GM23338 (cell line): ENCODE measurements around the gene SCFD2. TPM values are rescaled to one million over a fixed set of nuclear protein-coding genes. Genes with fewer than 3 reads are reported as not detected.
A peak's percentile ranks its signal among the peaks of the same experiment; 100 is the strongest.

Experiments used
- ATAC-seq: fragments of 200-7000 bp; cut with Tn5 transposase; 3 replicates; pipeline ENCODE4 v1.9.1; 2020
- DNase-seq: peaks from one replicate; pipeline ENCODE4 v3.0.0-alpha.2; 2015; ENCODE audit warnings: low spot score
- H2AFZ ChIP-seq: fragments of 200-600 bp; sonication (generic); 2 replicates; pipeline ENCODE4 v1.8.0; 2016; ENCODE audit warnings: antibody characterized with exemption, mild to moderate bottlenecking, moderate library complexity
- H3F3A ChIP-seq: fragments of 200-600 bp; sonication (generic); replicated peaks from 2 replicates; pipeline ENCODE4 v1.8.0; 2017; ENCODE audit warnings: antibody characterized with exemption, mixed run types, low read depth
- H3K27ac ChIP-seq: fragments of 200-600 bp; sonication (generic); 2 replicates; pipeline ENCODE4 v1.6.1; 2016; ENCODE audit warnings: low read depth
- H3K27me3 ChIP-seq: fragments of 200-600 bp; sonication (generic); 2 replicates; pipeline ENCODE4 v1.8.0; 2016; ENCODE audit warnings: mild to moderate bottlenecking, mixed run types, moderate library complexity; ENCODE audit not compliant: insufficient read depth
- H3K36me3 ChIP-seq: fragments of 200-600 bp; sonication (generic); 2 replicates; pipeline ENCODE4 v1.8.0; 2016; ENCODE audit warnings: mild to moderate bottlenecking; ENCODE audit not compliant: insufficient read depth
- H3K4me1 ChIP-seq: fragments of 200-600 bp; sonication (generic); 2 replicates; pipeline ENCODE4 v1.8.0; 2016; ENCODE audit warnings: mild to moderate bottlenecking, moderate library complexity; ENCODE audit not compliant: insufficient read depth
- H3K4me2 ChIP-seq: fragments of 200-600 bp; sonication (generic); 2 replicates; pipeline ENCODE4 v1.7.1; 2017; ENCODE audit warnings: mixed run types
- H3K4me3 ChIP-seq: fragments of 200-600 bp; sonication (generic); 2 replicates; pipeline ENCODE4 v1.6.1; 2016; ENCODE audit warnings: mixed run types
- H3K79me2 ChIP-seq: fragments of 200-600 bp; sonication (generic); replicated peaks from 2 replicates; pipeline ENCODE4 v1.8.0; 2017; ENCODE audit warnings: mild to moderate bottlenecking; ENCODE audit not compliant: insufficient read depth
- H3K9me2 ChIP-seq: fragments of 200-600 bp; sonication (generic); 2 replicates; pipeline ENCODE4 v1.8.0; 2017; ENCODE audit not compliant: insufficient read depth
- H4K20me1 ChIP-seq: fragments of 200-600 bp; sonication (generic); replicated peaks from 2 replicates; pipeline ENCODE4 v1.8.0; 2017; ENCODE audit warnings: mild to moderate bottlenecking; ENCODE audit not compliant: insufficient read depth
- H3K27ac Mint-ChIP-seq: 2 replicates; pipeline ENCODE4 v1.8.0; 2020; ENCODE audit warnings: inconsistent platforms, mild to moderate bottlenecking, moderate library complexity, mixed read lengths
- H3K27me3 Mint-ChIP-seq: 3 replicates; pipeline ENCODE4 v1.8.0; 2022; ENCODE audit warnings: low read depth, mild to moderate bottlenecking, moderate library complexity, mixed read lengths, inconsistent platforms; ENCODE audit not compliant: insufficient read depth, poor library complexity
- H3K36me3 Mint-ChIP-seq: 3 replicates; pipeline ENCODE4 v1.8.0; 2021; ENCODE audit warnings: low read depth, mild to moderate bottlenecking, inconsistent platforms, moderate library complexity, mixed read lengths
- H3K4me1 Mint-ChIP-seq: 3 replicates; pipeline ENCODE4 v1.8.0; 2020; ENCODE audit warnings: mild to moderate bottlenecking, inconsistent platforms, mixed read lengths
- H3K4me3 Mint-ChIP-seq: 3 replicates; pipeline ENCODE4 v1.8.0; 2021; ENCODE audit warnings: moderate library complexity, mild to moderate bottlenecking, inconsistent platforms, mixed read lengths
- H3K9me3 Mint-ChIP-seq: 3 replicates; pipeline ENCODE4 v1.8.0; 2020; ENCODE audit warnings: moderate library complexity, mild to moderate bottlenecking, inconsistent platforms, mixed read lengths
- CREB1 ChIP-seq: fragments of 250-450 bp; sonication (Bioruptor Pico); IDR thresholded peaks from 2 replicates; pipeline ENCODE4 v1.5.0; 2020; ENCODE audit warnings: low read depth, mild to moderate bottlenecking, moderate library complexity
- CTCF ChIP-seq, 2 experiments: fragments of 200-600 bp in 1 of 2; sonication (generic) in 1 of 2; conservative IDR thresholded peaks; 2 replicates each; pipeline versions ENCODE4 v1.5.1 to v1.6.1; 2016 to 2017; ENCODE audit warnings: antibody characterized with exemption in 2 of 2, low read depth in 2 of 2, mild to moderate bottlenecking in 2 of 2, moderate library complexity in 1 of 2
- EZH2 ChIP-seq: fragments of 200-600 bp; sonication (generic); IDR thresholded peaks from one replicate; pipeline ENCODE4 v1.8.0; 2017; ENCODE audit warnings: antibody characterized with exemption, mild to moderate bottlenecking, low read depth; ENCODE audit not compliant: unreplicated experiment
- EZH2phosphoT487 ChIP-seq: fragments of 200-600 bp; sonication (generic); IDR thresholded peaks from one replicate; pipeline ENCODE4 v1.8.1; 2018; ENCODE audit warnings: antibody characterized with exemption; ENCODE audit not compliant: unreplicated experiment
- JUNB ChIP-seq: IDR thresholded peaks from one replicate; pipeline ENCODE4 v1.6.1; 2016; ENCODE audit warnings: antibody characterized with exemption; ENCODE audit not compliant: unreplicated experiment
- NANOG ChIP-seq: IDR thresholded peaks from 2 replicates; pipeline ENCODE4 v1.6.1; 2016; ENCODE audit warnings: antibody characterized with exemption, borderline replicate concordance
- POLR2AphosphoS5 ChIP-seq: IDR thresholded peaks from 2 replicates; pipeline ENCODE4 v1.6.1; 2016; ENCODE audit warnings: antibody characterized with exemption, low read depth
- STAT1 ChIP-seq: IDR thresholded peaks from one replicate; pipeline ENCODE4 v1.6.1; 2016; ENCODE audit warnings: antibody characterized with exemption; ENCODE audit not compliant: unreplicated experiment
- ZNF114 ChIP-seq: fragments of 250-450 bp; sonication (Bioruptor Pico); IDR thresholded peaks from 2 replicates; pipeline ENCODE4 v1.5.0; 2020; ENCODE audit warnings: mild to moderate bottlenecking, moderate library complexity
- ZNF331 ChIP-seq: fragments of 250-450 bp; sonication (Bioruptor Pico); IDR thresholded peaks from 2 replicates; pipeline ENCODE4 v1.5.0; 2020; ENCODE audit warnings: low read depth, mild to moderate bottlenecking, moderate library complexity
- polyA plus RNA-seq: library from polyadenylated mRNA; unstranded; fragments of >200 nt; fragmentation: Nextera tagmentation; extraction: Ambion mirVana; gene quantifications from 2 replicates; pipeline ENCODE4 v1.2.1, GENCODE V29; 2016
- total RNA-seq: library from RNA; depleted of rRNA; stranded (reverse); fragments of >200 nt; shearing (Covaris generic); gene quantifications from 2 replicates; pipeline ENCODE4 v1.2.3, GENCODE V29; 2014
- TF ChIP-seq, protein P1 (sequence below): fragments of 250-450 bp; sonication (Bioruptor Pico); IDR thresholded peaks from 2 replicates; pipeline ENCODE4 v1.5.0; 2020; ENCODE audit warnings: mild to moderate bottlenecking, moderate library complexity
- TF ChIP-seq, protein P2 (sequence below): IDR thresholded peaks from one replicate; pipeline ENCODE4 v1.6.1; 2018; ENCODE audit warnings: antibody characterized with exemption; ENCODE audit not compliant: unreplicated experiment
- TF ChIP-seq, protein P3 (sequence below): IDR thresholded peaks from 2 replicates; pipeline ENCODE4 v1.6.1; 2016; ENCODE audit warnings: antibody characterized with exemption

Gene SCFD2
- total and polyA plus RNA-seq, 2 experiments from 2014 or later: 5.7 to 17.5 TPM

DNA sequence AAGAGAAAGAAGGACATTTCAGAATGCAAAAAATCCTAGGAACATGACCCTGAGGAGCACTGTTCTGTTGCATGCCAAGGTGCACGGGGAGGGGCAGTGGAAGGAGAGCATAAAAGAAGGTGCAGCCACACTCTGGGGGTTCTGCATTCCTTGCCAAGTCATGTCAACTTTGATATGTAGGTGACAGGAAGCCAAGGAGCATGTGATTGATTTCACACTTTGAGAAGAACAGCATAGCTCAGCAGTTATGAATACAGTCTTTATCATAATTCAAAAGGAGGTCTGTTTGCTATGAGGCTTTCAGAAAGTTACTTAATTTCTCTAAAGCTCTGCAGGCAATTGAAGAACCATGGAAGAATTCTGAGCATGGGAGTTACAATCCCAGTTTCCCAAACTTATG is 50.6 kb downstream of the SCFD2 start:
- Mint-ChIP-seq H3K4me1 (peaks cover 14% of the 10 kb centered on the region), H3K9me3 (no peaks in the 10 kb centered on the region), H3K4me3 (no peak overlapping the region), H3K36me3 (no peaks in the 10 kb centered on the region), H3K27me3 (no peaks in the 10 kb centered on the region), H3K27ac (no peak overlapping the region; the same call in 1 of the 2 replicates)
- Histone ChIP-seq H3K4me2 (no peak overlapping the region), H3K4me1 (0 out of 2 replicates have a peak, but pooled peaks cover 6% of the 10 kb centered on the region), H3K79me2 (no peaks in the 10 kb centered on the region), H4K20me1 (no peaks in the 10 kb centered on the region), H3K4me3 (no peak overlapping the region), H3K27ac (no peak overlapping the region), H3F3A (no peaks in the 10 kb centered on the region), H3K36me3 (no peaks in the 10 kb centered on the region), H2AFZ (no peak overlapping the region), H3K9me2 (no peaks in the 10 kb centered on the region), H3K27me3 (no peaks in the 10 kb centered on the region)
- peak; percentile 4 for DNase-seq
- peak; percentile 44; the same call in 1 of the 3 replicates for ATAC-seq
- TF ChIP-seq NANOG (no peak), ZNF114 (CRISPR knock-in tag) (no peak), CTCF (conservative IDR thresholded peaks at IDR 0.05; ENCODE audit: low read depth in 2 of 2) (no peak), EZH2phosphoT487 (no peak), STAT1 (no peak), EZH2 (no peak), CREB1 (CRISPR knock-in tag) (no peak), POLR2AphosphoS5 (no peak), JUNB (no peak), ZNF331 (CRISPR knock-in tag) (no peak)
- TF ChIP-seq, protein P1, sequence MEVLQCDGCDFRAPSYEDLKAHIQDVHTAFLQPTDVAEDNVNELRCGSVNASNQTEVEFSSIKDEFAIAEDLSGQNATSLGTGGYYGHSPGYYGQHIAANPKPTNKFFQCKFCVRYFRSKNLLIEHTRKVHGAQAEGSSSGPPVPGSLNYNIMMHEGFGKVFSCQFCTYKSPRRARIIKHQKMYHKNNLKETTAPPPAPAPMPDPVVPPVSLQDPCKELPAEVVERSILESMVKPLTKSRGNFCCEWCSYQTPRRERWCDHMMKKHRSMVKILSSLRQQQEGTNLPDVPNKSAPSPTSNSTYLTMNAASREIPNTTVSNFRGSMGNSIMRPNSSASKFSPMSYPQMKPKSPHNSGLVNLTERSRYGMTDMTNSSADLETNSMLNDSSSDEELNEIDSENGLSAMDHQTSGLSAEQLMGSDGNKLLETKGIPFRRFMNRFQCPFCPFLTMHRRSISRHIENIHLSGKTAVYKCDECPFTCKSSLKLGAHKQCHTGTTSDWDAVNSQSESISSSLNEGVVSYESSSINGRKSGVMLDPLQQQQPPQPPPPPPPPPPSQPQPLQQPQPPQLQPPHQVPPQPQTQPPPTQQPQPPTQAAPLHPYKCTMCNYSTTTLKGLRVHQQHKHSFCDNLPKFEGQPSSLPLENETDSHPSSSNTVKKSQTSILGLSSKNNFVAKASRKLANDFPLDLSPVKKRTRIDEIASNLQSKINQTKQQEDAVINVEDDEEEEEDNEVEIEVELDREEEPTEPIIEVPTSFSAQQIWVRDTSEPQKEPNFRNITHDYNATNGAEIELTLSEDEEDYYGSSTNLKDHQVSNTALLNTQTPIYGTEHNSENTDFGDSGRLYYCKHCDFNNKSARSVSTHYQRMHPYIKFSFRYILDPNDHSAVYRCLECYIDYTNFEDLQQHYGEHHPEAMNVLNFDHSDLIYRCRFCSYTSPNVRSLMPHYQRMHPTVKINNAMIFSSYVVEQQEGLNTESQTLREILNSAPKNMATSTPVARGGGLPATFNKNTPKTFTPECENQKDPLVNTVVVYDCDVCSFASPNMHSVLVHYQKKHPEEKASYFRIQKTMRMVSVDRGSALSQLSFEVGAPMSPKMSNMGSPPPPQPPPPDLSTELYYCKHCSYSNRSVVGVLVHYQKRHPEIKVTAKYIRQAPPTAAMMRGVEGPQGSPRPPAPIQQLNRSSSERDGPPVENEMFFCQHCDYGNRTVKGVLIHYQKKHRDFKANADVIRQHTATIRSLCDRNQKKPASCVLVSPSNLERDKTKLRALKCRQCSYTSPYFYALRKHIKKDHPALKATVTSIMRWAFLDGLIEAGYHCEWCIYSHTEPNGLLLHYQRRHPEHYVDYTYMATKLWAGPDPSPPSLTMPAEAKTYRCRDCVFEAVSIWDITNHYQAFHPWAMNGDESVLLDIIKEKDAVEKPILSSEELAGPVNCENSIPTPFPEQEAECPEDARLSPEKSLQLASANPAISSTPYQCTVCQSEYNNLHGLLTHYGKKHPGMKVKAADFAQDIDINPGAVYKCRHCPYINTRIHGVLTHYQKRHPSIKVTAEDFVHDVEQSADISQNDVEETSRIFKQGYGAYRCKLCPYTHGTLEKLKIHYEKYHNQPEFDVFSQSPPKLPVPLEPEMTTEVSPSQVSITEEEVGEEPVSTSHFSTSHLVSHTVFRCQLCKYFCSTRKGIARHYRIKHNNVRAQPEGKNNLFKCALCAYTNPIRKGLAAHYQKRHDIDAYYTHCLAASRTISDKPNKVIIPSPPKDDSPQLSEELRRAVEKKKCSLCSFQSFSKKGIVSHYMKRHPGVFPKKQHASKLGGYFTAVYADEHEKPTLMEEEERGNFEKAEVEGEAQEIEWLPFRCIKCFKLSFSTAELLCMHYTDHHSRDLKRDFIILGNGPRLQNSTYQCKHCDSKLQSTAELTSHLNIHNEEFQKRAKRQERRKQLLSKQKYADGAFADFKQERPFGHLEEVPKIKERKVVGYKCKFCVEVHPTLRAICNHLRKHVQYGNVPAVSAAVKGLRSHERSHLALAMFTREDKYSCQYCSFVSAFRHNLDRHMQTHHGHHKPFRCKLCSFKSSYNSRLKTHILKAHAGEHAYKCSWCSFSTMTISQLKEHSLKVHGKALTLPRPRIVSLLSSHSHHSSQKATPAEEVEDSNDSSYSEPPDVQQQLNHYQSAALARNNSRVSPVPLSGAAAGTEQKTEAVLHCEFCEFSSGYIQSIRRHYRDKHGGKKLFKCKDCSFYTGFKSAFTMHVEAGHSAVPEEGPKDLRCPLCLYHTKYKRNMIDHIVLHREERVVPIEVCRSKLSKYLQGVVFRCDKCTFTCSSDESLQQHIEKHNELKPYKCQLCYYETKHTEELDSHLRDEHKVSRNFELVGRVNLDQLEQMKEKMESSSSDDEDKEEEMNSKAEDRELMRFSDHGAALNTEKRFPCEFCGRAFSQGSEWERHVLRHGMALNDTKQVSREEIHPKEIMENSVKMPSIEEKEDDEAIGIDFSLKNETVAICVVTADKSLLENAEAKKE: no peak
- TF ChIP-seq, protein P2, sequence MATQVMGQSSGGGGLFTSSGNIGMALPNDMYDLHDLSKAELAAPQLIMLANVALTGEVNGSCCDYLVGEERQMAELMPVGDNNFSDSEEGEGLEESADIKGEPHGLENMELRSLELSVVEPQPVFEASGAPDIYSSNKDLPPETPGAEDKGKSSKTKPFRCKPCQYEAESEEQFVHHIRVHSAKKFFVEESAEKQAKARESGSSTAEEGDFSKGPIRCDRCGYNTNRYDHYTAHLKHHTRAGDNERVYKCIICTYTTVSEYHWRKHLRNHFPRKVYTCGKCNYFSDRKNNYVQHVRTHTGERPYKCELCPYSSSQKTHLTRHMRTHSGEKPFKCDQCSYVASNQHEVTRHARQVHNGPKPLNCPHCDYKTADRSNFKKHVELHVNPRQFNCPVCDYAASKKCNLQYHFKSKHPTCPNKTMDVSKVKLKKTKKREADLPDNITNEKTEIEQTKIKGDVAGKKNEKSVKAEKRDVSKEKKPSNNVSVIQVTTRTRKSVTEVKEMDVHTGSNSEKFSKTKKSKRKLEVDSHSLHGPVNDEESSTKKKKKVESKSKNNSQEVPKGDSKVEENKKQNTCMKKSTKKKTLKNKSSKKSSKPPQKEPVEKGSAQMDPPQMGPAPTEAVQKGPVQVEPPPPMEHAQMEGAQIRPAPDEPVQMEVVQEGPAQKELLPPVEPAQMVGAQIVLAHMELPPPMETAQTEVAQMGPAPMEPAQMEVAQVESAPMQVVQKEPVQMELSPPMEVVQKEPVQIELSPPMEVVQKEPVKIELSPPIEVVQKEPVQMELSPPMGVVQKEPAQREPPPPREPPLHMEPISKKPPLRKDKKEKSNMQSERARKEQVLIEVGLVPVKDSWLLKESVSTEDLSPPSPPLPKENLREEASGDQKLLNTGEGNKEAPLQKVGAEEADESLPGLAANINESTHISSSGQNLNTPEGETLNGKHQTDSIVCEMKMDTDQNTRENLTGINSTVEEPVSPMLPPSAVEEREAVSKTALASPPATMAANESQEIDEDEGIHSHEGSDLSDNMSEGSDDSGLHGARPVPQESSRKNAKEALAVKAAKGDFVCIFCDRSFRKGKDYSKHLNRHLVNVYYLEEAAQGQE: no peak
- TF ChIP-seq, protein P3, sequence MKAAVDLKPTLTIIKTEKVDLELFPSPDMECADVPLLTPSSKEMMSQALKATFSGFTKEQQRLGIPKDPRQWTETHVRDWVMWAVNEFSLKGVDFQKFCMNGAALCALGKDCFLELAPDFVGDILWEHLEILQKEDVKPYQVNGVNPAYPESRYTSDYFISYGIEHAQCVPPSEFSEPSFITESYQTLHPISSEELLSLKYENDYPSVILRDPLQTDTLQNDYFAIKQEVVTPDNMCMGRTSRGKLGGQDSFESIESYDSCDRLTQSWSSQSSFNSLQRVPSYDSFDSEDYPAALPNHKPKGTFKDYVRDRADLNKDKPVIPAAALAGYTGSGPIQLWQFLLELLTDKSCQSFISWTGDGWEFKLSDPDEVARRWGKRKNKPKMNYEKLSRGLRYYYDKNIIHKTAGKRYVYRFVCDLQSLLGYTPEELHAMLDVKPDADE: no peak
